A549 (cell line): Measurements from ENCODE around the gene TIPARP. TPM values are rescaled to one million over a fixed set of nuclear protein-coding genes. Genes with fewer than 3 reads are reported as not detected.

Experiments
- ATAC-seq, 2 experiments: fragments of 200-7000 bp in 1 of 2; fragments of >200 bp in 1 of 2; cut with Nextera tagmentation in 1 of 2; cut with Tn5 transposase in 1 of 2; 3 replicates each; pipeline versions ENCODE4 v1.8.0 to v1.9.1; 2018 to 2020; ENCODE audit warnings: mild to moderate bottlenecking in 1 of 2, moderate library complexity in 1 of 2
- CTCF ChIA-PET: fragments of 300-600 bp; sonication (Branson Sonifier 250); formaldehyde crosslinking; extraction: SDS; loops from one replicate; lab custom pipeline; 2021; ENCODE audit warnings: antibody characterized with exemption, inconsistent platforms; lab: Yijun Ruan, JAX
- POLR2A ChIA-PET: fragments of 350-600 bp; formaldehyde crosslinking; extraction: SDS; loops from one replicate; lab custom pipeline; 2021; ENCODE audit warnings: antibody characterized with exemption, inconsistent platforms; lab: Yijun Ruan, JAX
- DNase-seq, 2 experiments: peaks; one replicate each; pipeline versions ENCODE4 v3.0.0 to v3.0.0-alpha.2; 2011 to 2016; ENCODE audit warnings: low read depth in 1 of 2, low spot score in 1 of 2
- FAIRE-seq: peaks from 2 replicates; lab custom pipeline; 2011; peaks lifted over from hg19 to GRCh38; lab: Jason Lieb, UNC
- H3K27ac ChIP-seq, 2 experiments: fragments of >200 bp; sonication (Bioruptor Twin); formaldehyde crosslinking; 3 replicates each; pipeline ENCODE4 v1.5.1; 2016 to 2017
- H3K4me1 ChIP-seq: fragments of >200 bp; sonication (Bioruptor Twin); formaldehyde crosslinking; 3 replicates; pipeline ENCODE4 v1.6.1; 2016
- H3K4me2 ChIP-seq: fragments of >200 bp; sonication (Bioruptor Twin); formaldehyde crosslinking; 3 replicates; pipeline ENCODE4 v1.6.1; 2016
- H3K4me3 ChIP-seq: fragments of >200 bp; sonication (Bioruptor Twin); formaldehyde crosslinking; 3 replicates; pipeline ENCODE4 v1.5.1; 2016
- H3K9me3 ChIP-seq: fragments of >200 bp; sonication (Bioruptor Twin); formaldehyde crosslinking; 3 replicates; pipeline ENCODE4 v1.6.1; 2016
- ATOH8 ChIP-seq: fragments of 250-450 bp; sonication (Bioruptor Pico); IDR thresholded peaks from 2 replicates; pipeline ENCODE4 v1.5.0; 2020; ENCODE audit warnings: low read depth, mild to moderate bottlenecking, moderate library complexity
- CBX2 ChIP-seq: fragments of 200-600 bp; sonication (generic); IDR thresholded peaks from 2 replicates; pipeline ENCODE4 v1.6.1; 2016; ENCODE audit warnings: low read depth, mild to moderate bottlenecking, borderline replicate concordance
- CBX8 ChIP-seq: fragments of 200-600 bp; sonication (generic); IDR thresholded peaks from 2 replicates; pipeline ENCODE4 v1.6.1; 2016
- E2F6 ChIP-seq: IDR thresholded peaks from 2 replicates; pipeline ENCODE4 v1.6.1; 2012; ENCODE audit warnings: low read depth, borderline replicate concordance
- ELK1 ChIP-seq: fragments of 150-350 bp; IDR thresholded peaks from 2 replicates; pipeline ENCODE4 v1.6.1; 2014; ENCODE audit warnings: low read depth, mild to moderate bottlenecking, low read length
- FOSB ChIP-seq: fragments of 250-450 bp; sonication (Bioruptor Pico); IDR thresholded peaks from 2 replicates; pipeline ENCODE4 v1.5.0; 2020; ENCODE audit warnings: mild to moderate bottlenecking, moderate library complexity
- FOSL2 ChIP-seq, 2 experiments: fragments of 450-650 bp in 1 of 2; fragments of >200 bp in 1 of 2; sonication (Bioruptor Twin) in 1 of 2; formaldehyde crosslinking; IDR thresholded peaks; 2 replicates each; pipeline versions ENCODE4 v1.5.0 to v1.6.1; 2016 to 2020; ENCODE audit warnings: mild to moderate bottlenecking in 1 of 2, moderate library complexity in 1 of 2
- HDAC2 ChIP-seq: fragments of 200-600 bp; sonication (generic); IDR thresholded peaks from 2 replicates; pipeline ENCODE4 v1.6.1; 2016
- HES2 ChIP-seq: fragments of >200 bp; sonication (Bioruptor Twin); formaldehyde crosslinking; IDR thresholded peaks from 2 replicates; pipeline ENCODE4 v1.6.1; 2016
- JUN ChIP-seq, 2 experiments: fragments of >200 bp; sonication (Bioruptor Twin); formaldehyde crosslinking; IDR thresholded peaks; 2 replicates in 1 of 2; 3 replicates in 1 of 2; pipeline ENCODE4 v1.6.1; 2016 to 2017
- JUNB ChIP-seq: fragments of >200 bp; sonication (Bioruptor Twin); formaldehyde crosslinking; IDR thresholded peaks from 2 replicates; pipeline ENCODE4 v1.6.1; 2016
- KDM1A ChIP-seq: fragments of 200-600 bp; sonication (generic); IDR thresholded peaks from 2 replicates; pipeline ENCODE4 v1.6.1; 2016; ENCODE audit warnings: low read depth, mild to moderate bottlenecking
- MAFK ChIP-seq: fragments of 450-650 bp; IDR thresholded peaks from 2 replicates; pipeline ENCODE4 v1.6.1; 2014; ENCODE audit not compliant: partially characterized antibody
- NR3C1 ChIP-seq: fragments of >200 bp; sonication (Bioruptor Twin); formaldehyde crosslinking; IDR thresholded peaks from 3 replicates; pipeline ENCODE4 v1.6.1; 2017
- POLR2AphosphoS2 ChIP-seq: conservative IDR thresholded peaks from 2 replicates; pipeline ENCODE4 v1.6.1; 2012; ENCODE audit warnings: low read length, improper control_type of control experiment, inconsistent platforms
- SREBF2 ChIP-seq: fragments of 450-650 bp; IDR thresholded peaks from 2 replicates; pipeline ENCODE4 v1.6.1; 2014; ENCODE audit warnings: mild to moderate bottlenecking, moderate library complexity
- USF2 ChIP-seq: fragments of 450-650 bp; IDR thresholded peaks from 2 replicates; pipeline ENCODE4 v1.6.1; 2014; ENCODE audit warnings: antibody characterized with exemption
- ZC3H11A ChIP-seq: fragments of 450-650 bp; IDR thresholded peaks from 2 replicates; pipeline ENCODE4 v1.6.1; 2014; ENCODE audit warnings: antibody characterized with exemption, mild to moderate bottlenecking
- WGBS: methylation state at CpG from one replicate; pipeline ENCODE4 v1.1.6; 2017; ENCODE audit errors: missing lambda C conversion rate; 5-methylcytosine and 5-hydroxymethylcytosine counted together
- polyA plus RNA-seq, 4 experiments: library from polyadenylated mRNA; depleted of rRNA in 3 of 4; stranded (reverse); fragments of >200 nt; fragmentation: RNase III in 1 of 4; extraction: RNeasy Plus Mini Kit Qiagen cat#74134 plus additional on column Dnase treatment in 1 of 4; gene quantifications; 2 replicates in 3 of 4; 3 replicates in 1 of 4; pipeline ENCODE4 v1.2.3, GENCODE V29; 2011 to 2017

The TIPARP gene
- polyA plus RNA-seq, 2 of the 4 experiments (the other 2 are of a cell fraction) = 11.8 to 16.5 TPM

- TF ChIP-seq FOSL2 (IDR thresholded peaks at IDR 0.05) = no peak
- TF ChIP-seq FOSL2 (CRISPR knock-in tag; IDR thresholded peaks at IDR 0.05) = no peak
- 0 out of 2 replicates have a peak, but pooled peaks have one; percentile 48 for TF ChIP-seq POLR2AphosphoS2
- FAIRE-seq = no peak
- 65% methylated on average over 1 of the region's 1 CpG for WGBS
- H3K4me1 ChIP-seq = peaks cover 84% of the 10 kb centered on the region
- peak overlapping the region; percentile 44; the same call in 1 of the 3 replicates for H3K4me2 ChIP-seq
- DNase-seq = no peak
- H3K27ac ChIP-seq = no peak overlapping the region
- ChIA-PET POLR2A (interaction anchor here (1.0 to 1.4 kb wide), 2 partner anchors 8 to 135 kb away, joined by 3 to 4 read pairs; partner anchors contain the start of gene TIPARP), CTCF (interaction anchor here (1.3 to 2.9 kb wide), 5 partner anchors 8 to 455 kb away, joined by 3 to 10 read pairs (median 4); partner anchors contain the start of gene TIPARP)
- H3K4me3 ChIP-seq = no peak overlapping the region
- H3K9me3 ChIP-seq = no peaks in the 10 kb centered on the region
- ATAC-seq = no peak
Measured at GRCh38 chr3:156682501-156682900, 8.1 kb downstream of the TIPARP start.

GRCh38 chr3:156682963-156683362 lies 8.6 kb downstream of the TIPARP start:
- Histone ChIP-seq H3K27ac (no peak overlapping the region), H3K4me3 (no peak overlapping the region), H3K9me3 (no peaks in the 10 kb centered on the region), H3K4me2 (no peak overlapping the region), H3K4me1 (peaks cover 84% of the 10 kb centered on the region)
- TF ChIP-seq HES2 = no peak
- TF ChIP-seq ELK1 = no peak
- no peak for TF ChIP-seq CBX2
- TF ChIP-seq JUN (IDR thresholded peaks at IDR 0.05) = no peak
- ATAC-seq = no peak
- no peak for FAIRE-seq
- ChIA-PET CTCF (interaction anchor here (1.3 to 2.9 kb wide), 4 partner anchors 8 to 455 kb away, joined by 4 to 10 read pairs (median 4); partner anchors contain the start of gene TIPARP), POLR2A (interaction anchor here (1.0 to 1.4 kb wide), 2 partner anchors 9 to 134 kb away, joined by 3 to 4 read pairs; partner anchors contain the start of gene TIPARP)
- no peak for DNase-seq

- FAIRE-seq (no peak), DNase-seq (peak in 1 of 2 experiments; percentile 46), ATAC-seq (peak; percentile 15 to 17; a peak in 3 of 6 replicates)
- CTCF ChIA-PET = interaction anchor here (1.6 to 3.0 kb wide), 4 partner anchors 12 to 452 kb away, joined by 4 to 9 read pairs (median 5); no protein-coding TSS in a partner anchor
- Histone ChIP-seq H3K4me2 (peak overlapping the region; percentile 64), H3K4me1 (peaks cover 87% of the 10 kb centered on the region), H3K4me3 (no peak overlapping the region), H3K27ac (peak overlapping the region in 1 of 2 experiments; percentile 45; a peak in 1 of 6 replicates), H3K9me3 (no peaks in the 10 kb centered on the region)
- 0 out of 2 replicates have a peak, but pooled peaks have one; percentile 6 for TF ChIP-seq FOSB (CRISPR knock-in tag)
- peak; percentile 68 for TF ChIP-seq POLR2AphosphoS2
- no peak for TF ChIP-seq FOSL2 (IDR thresholded peaks at IDR 0.05)
- TF ChIP-seq FOSL2 (CRISPR knock-in tag; IDR thresholded peaks at IDR 0.05) = 0 out of 2 replicates have a peak, but pooled peaks have one; percentile 7
- no peak for TF ChIP-seq ZC3H11A
- TF ChIP-seq MAFK = peak; percentile 69
- no peak for TF ChIP-seq HDAC2
- WGBS = 14% methylated on average over 2 of the region's 2 CpGs
- POLR2A ChIA-PET = interaction anchor here (1.0 to 3.1 kb wide), 2 partner anchors 10 to 131 kb away, joined by 3 to 12 read pairs; partner anchors contain the start of gene TIPARP
Measured at GRCh38 chr3:156685198-156685597, 10.8 kb downstream of the TIPARP start.

GRCh38 chr3:156685752-156686151 lies 11.4 kb downstream of the TIPARP start:
- peaks cover 87% of the 10 kb centered on the region for H3K4me1 ChIP-seq
- H3K4me3 ChIP-seq = no peak overlapping the region
- ATAC-seq (peak in 1 of 2 experiments; percentile 28; a peak in 3 of 6 replicates), FAIRE-seq (peak; percentile 7), DNase-seq (no peak)
- CTCF ChIA-PET = interaction anchor here (0.6 to 3.0 kb wide), 8 partner anchors 10 to 1974 kb away, joined by 3 to 9 read pairs (median 4); partner anchors contain the start of gene TIPARP
- no peak for TF ChIP-seq KDM1A
- 0 out of 2 replicates have a peak, but pooled peaks have one; percentile 9 for TF ChIP-seq POLR2AphosphoS2
- TF ChIP-seq, all 56 proteins: peak for 1
- H3K9me3 ChIP-seq = no peaks in the 10 kb centered on the region
- POLR2A ChIA-PET = interaction anchor here (3.1 kb wide), 1 partner anchor 11 kb away, joined by 12 read pairs; the partner anchor contains the start of gene TIPARP
- peak overlapping the region; percentile 64 for H3K4me2 ChIP-seq
- peak overlapping the region; percentile 15 to 51; a peak in 4 of 6 replicates for H3K27ac ChIP-seq

GRCh38 chr3:156687023-156687422 lies 12.6 kb downstream of the TIPARP start:
- peak overlapping the region; percentile 64 for H3K4me2 ChIP-seq
- TF ChIP-seq USF2 (no peak), E2F6 (no peak), FOSL2 (IDR thresholded peaks at IDR 0.05) (no peak), FOSL2 (CRISPR knock-in tag; IDR thresholded peaks at IDR 0.05) (no peak), JUNB (no peak), JUN (IDR thresholded peaks at IDR 0.05) (no peak), NR3C1 (no peak), ATOH8 (no peak), SREBF2 (no peak), CBX8 (no peak)

More at GRCh38 chr3:156687023-156687422, 12.6 kb downstream of the TIPARP start:
- no peaks in the 10 kb centered on the region for H3K9me3 ChIP-seq
- CTCF ChIA-PET = interaction anchor here (1.3 to 3.0 kb wide), 5 partner anchors 11 to 1973 kb away, joined by 3 to 11 read pairs (median 6); partner anchors contain the start of gene TIPARP
- H3K27ac ChIP-seq = no peak overlapping the region
- H3K4me1 ChIP-seq = peaks cover 85% of the 10 kb centered on the region
- no peak overlapping the region for H3K4me3 ChIP-seq
- DNase-seq (no peak), ATAC-seq (no peak), FAIRE-seq (no peak)
- POLR2A ChIA-PET = interaction anchor here (0.8 to 3.1 kb wide), 2 partner anchors 12 to 130 kb away, joined by 3 to 12 read pairs; partner anchors contain the start of gene TIPARP
